ENCODE measurements around the gene CITED4. TPM values are rescaled to one million over a fixed set of nuclear protein-coding genes. Genes with fewer than 3 reads are reported as not detected.

CITED4 gene
- total RNA-seq, 1 donor from 2014 or later = 4.7 TPM

DNA sequence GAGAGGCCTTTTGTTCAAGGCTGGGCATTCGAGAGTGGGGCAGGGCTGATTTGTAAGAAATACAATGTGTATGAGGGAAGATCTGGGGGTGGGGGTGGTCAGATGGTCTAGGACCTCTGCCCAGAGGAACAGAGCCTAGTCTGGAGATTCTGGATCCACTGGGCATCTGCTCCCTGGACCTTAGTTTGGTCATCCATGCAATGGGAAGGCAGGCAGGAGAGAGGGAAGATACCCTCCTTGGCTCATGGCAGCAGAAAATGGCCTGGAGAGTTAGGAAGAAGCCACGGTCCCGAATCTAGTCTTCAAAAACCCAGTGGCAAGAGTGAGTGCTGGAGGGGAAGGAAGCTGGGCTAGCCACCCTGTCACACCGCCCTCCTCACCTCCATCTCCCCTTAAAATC is 38.8 kb downstream of the CITED4 start:
- DNase-seq (ENCODE audit: low read depth) = no peak
- TF ChIP-seq, protein P1, sequence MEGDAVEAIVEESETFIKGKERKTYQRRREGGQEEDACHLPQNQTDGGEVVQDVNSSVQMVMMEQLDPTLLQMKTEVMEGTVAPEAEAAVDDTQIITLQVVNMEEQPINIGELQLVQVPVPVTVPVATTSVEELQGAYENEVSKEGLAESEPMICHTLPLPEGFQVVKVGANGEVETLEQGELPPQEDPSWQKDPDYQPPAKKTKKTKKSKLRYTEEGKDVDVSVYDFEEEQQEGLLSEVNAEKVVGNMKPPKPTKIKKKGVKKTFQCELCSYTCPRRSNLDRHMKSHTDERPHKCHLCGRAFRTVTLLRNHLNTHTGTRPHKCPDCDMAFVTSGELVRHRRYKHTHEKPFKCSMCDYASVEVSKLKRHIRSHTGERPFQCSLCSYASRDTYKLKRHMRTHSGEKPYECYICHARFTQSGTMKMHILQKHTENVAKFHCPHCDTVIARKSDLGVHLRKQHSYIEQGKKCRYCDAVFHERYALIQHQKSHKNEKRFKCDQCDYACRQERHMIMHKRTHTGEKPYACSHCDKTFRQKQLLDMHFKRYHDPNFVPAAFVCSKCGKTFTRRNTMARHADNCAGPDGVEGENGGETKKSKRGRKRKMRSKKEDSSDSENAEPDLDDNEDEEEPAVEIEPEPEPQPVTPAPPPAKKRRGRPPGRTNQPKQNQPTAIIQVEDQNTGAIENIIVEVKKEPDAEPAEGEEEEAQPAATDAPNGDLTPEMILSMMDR (IDR thresholded peaks at IDR 0.05; ENCODE audit: insufficient read depth, low read length, severe bottlenecking) = no peak
- FAIRE-seq = no peak
- H3K36me3 ChIP-seq (ENCODE audit: control insufficient read depth, insufficient read depth, low read length) = no peaks in the 10 kb centered on the region
- no peaks in the 10 kb centered on the region for H3K27me3 ChIP-seq (ENCODE audit: control insufficient read depth, insufficient read depth, low read length)
- H3K4me3 ChIP-seq (ENCODE audit: low read depth, low read length) = no peak overlapping the region

DNA sequence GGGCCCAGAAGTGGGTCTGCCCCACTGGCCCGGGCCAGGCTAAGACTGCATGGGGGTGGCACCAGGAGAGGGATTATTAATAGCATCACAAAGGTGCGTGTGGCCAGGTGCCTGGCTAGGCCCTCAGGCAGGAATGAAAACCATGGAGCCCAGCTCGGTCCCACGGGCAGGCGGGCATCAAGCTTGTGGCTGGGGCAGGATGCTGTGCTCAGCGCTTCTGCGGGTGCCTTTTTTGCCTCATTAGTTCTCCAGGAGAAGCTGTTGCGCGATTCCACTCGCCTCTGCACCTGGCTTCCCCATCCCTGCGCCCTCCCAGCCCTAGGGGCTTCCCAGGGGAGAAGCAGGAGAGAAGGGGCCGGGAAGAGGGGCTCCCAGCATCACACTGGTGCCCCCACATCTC is 39.3 kb downstream of the CITED4 start:
- Histone ChIP-seq H3K4me3 (ENCODE audit: low read depth, low read length) (no peak overlapping the region), H3K27me3 (ENCODE audit: control insufficient read depth, insufficient read depth, low read length) (peaks cover 2% of the 10 kb centered on the region), H3K36me3 (ENCODE audit: control insufficient read depth, insufficient read depth, low read length) (no peaks in the 10 kb centered on the region)
- TF ChIP-seq, protein P1 (IDR thresholded peaks at IDR 0.05; ENCODE audit: insufficient read depth, low read length, severe bottlenecking) = no peak
- FAIRE-seq (no peak), DNase-seq (ENCODE audit: low read depth) (no peak)

DNA sequence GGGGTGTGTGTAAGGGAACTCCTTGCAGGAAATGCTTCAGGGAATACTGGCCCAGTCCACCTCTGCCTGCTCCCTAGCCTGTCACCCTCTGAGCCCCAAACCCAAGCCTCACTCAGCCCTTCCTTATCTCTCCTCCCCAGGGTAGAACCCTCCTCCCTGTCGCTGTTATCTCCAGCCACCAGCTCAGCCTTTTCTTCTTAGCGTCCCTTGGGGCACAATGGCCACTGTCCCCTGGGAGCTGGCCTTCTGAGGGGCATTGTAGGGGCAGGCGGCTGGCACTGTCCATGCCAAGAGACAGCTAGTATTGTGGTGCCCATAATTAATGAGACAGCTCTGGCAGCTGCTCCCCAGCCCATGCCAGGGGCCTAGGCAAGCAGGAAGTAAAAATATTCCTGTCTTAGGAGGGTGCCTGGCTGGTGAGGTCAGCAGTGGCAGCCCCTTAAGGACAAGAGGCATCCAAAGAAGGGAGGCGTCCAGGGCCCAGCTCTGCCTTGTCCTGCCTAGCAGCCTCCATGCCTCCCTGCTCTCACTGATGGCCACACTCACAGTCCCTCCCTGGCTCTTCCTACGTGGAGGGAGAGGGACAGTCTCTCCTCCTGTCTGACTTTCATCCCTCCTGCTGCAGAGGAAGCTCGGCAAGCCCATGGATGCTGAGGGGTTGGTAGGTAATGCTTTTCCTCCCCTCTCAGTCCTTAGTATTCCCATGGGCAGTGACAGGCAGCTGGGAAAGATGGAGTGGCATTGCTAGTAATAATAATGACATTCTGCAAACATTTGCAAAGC is 41.1 kb downstream of the CITED4 start:
- peaks cover 9% of the 10 kb centered on the region for H3K27me3 ChIP-seq (ENCODE audit: control insufficient read depth, insufficient read depth, low read length)
- H3K4me3 ChIP-seq (ENCODE audit: low read depth, low read length) = no peak overlapping the region
- DNase-seq (ENCODE audit: low read depth) = no peak
- FAIRE-seq = no peak
- TF ChIP-seq, protein P1 (IDR thresholded peaks at IDR 0.05; ENCODE audit: insufficient read depth, low read length, severe bottlenecking) = no peak
- no peaks in the 10 kb centered on the region for H3K36me3 ChIP-seq (ENCODE audit: control insufficient read depth, insufficient read depth, low read length)

DNA sequence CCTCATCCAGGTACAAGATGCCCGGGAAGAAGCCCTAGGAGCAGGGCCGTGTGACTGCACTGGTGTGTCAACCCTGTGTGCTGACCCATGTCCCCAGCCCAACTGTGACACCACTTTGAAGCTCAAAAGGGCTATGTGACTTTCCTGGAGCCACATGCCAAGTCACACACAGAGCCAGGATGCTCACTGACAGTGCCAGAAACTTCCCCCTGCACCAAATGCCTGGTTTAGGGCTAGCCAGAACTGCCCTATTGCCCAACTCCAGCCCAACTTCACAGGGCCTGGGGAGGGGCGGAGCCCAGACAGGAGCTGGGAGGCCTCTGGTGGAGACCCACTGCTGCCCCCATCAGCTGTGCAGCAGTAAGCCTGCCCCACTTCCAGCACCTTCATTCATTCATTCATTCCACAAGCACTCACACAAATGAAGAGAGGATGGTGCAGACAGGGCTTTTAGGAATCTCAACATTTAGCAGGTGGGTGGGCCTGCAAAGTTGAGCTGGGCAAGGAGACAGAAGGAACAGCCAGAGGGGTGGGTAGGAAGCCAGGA is 41.8 kb downstream of the CITED4 start:
- FAIRE-seq = no peak

DNA sequence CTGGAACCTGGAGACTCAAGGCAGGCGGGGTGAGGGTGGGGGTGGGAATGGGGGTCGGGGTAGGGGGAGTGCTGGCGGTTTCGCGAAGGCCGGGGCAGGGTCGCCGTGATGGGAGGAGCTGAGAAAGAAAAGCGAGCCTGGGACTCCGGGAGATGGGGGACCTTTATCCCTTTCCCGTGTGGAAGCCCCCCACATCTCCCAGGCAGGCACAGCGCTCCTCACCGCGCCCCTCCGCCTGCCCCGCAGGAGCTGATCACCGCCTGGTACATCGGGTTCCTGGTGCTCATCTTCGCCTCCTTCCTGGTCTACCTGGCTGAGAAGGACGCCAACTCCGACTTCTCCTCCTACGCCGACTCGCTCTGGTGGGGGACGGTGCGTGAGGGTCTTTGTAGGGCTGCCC is 43.1 kb downstream of the CITED4 start:
- TF ChIP-seq, protein P1 (IDR thresholded peaks at IDR 0.05; ENCODE audit: insufficient read depth, low read length, severe bottlenecking) = no peak
- peak overlapping the region; percentile 39 for H3K4me3 ChIP-seq (ENCODE audit: low read depth, low read length)

More for the DNA sequence above, 41.8 kb downstream of the CITED4 start:
- no peak for DNase-seq (ENCODE audit: low read depth)
- H3K4me3 ChIP-seq (ENCODE audit: low read depth, low read length) = no peak overlapping the region
- no peaks in the 10 kb centered on the region for H3K36me3 ChIP-seq (ENCODE audit: control insufficient read depth, insufficient read depth, low read length)
- TF ChIP-seq, protein P1 (IDR thresholded peaks at IDR 0.05; ENCODE audit: insufficient read depth, low read length, severe bottlenecking) = no peak
- H3K27me3 ChIP-seq (ENCODE audit: control insufficient read depth, insufficient read depth, low read length) = peaks cover 9% of the 10 kb centered on the region

More for the DNA sequence above, 43.1 kb downstream of the CITED4 start:
- DNase-seq (ENCODE audit: low read depth) (no peak), FAIRE-seq (no peak)
- Histone ChIP-seq H3K27me3 (ENCODE audit: control insufficient read depth, insufficient read depth, low read length) (peaks cover 9% of the 10 kb centered on the region), H3K36me3 (ENCODE audit: control insufficient read depth, insufficient read depth, low read length) (no peaks in the 10 kb centered on the region)

Measured in bronchial epithelial cell (primary cell).